ENCODE measurements around the gene DLGAP4.

DNA sequence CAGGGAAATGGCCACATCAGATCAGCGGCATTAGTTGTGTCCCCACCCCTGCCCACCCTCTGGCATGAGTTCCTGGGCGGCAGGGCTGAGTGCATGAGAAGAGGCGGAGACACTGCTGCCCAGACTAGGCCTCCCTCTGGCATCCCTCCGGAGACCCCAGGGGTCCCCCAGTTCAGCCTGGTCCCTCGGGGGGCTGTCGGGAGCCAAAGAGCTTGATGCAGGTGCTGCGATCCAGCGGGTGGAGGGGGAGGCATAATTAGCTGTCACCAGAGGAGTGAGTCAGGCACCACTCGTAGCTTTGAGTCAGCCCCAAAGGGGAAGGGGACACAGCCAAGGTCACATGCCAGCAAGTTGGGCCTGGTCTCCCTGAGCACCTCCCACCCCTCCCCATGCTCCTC is 34.5 kb downstream of the DLGAP4 start:
- TF ChIP-seq CTBP1 (IDR thresholded peaks at IDR 0.05; ENCODE audit: borderline replicate concordance) (no peak), ELF4 (IDR thresholded peaks at IDR 0.05) (no peak), FOXA1 (IDR thresholded peaks at IDR 0.05) (no peak), FOXK2 (IDR thresholded peaks at IDR 0.05) (no peak), HDGF (IDR thresholded peaks at IDR 0.05; ENCODE audit: borderline replicate concordance) (no peak), NFRKB (IDR thresholded peaks at IDR 0.05) (no peak), FOXM1 (IDR thresholded peaks at IDR 0.05; ENCODE audit: borderline replicate concordance) (no peak), TARDBP (IDR thresholded peaks at IDR 0.05) (no peak), BHLHE40 (IDR thresholded peaks at IDR 0.05; ENCODE audit: borderline replicate concordance) (no peak), ARNT (IDR thresholded peaks at IDR 0.05) (no peak)
